ENCODE data around the gene SQSTM1. TPM values are rescaled to one million over a fixed set of nuclear protein-coding genes. Genes with fewer than 3 reads are reported as not detected.

Gene SQSTM1
- total RNA-seq, 1 experiment from 2014 or later = 341 TPM

- TF ChIP-seq EZH2phosphoT487 (IDR thresholded peaks at IDR 0.05; ENCODE audit: borderline replicate concordance, low read length) (no peak), EZH2 (IDR thresholded peaks at IDR 0.05; ENCODE audit: low read length, unreplicated experiment) (no peak), CTCF (conservative IDR thresholded peaks at IDR 0.05; ENCODE audit: low read depth, low read length) (no peak)
- ChIA-PET POLR2A (ENCODE audit: unreplicated experiment) (no interaction called here), CTCF (no interaction called here)
- Histone ChIP-seq H3F3A (ENCODE audit: low read length, unreplicated experiment) (no peaks in the 10 kb centered on the region), H3K9ac (ENCODE audit: low read length) (no peak overlapping the region), H3K4me1 (ENCODE audit: insufficient read depth, low read length) (no peaks in the 10 kb centered on the region), H3K27me3 (ENCODE audit: low read length) (no peaks in the 10 kb centered on the region), H2AFZ (ENCODE audit: low read length) (no peak overlapping the region), H3K9me2 (replicated peaks; ENCODE audit: low read length) (no peaks in the 10 kb centered on the region), H3K79me2 (ENCODE audit: low read length) (no peaks in the 10 kb centered on the region), H4K20me1 (ENCODE audit: low read length) (no peaks in the 10 kb centered on the region), H3K4me3 (ENCODE audit: low read length) (no peak overlapping the region), H3K9me3 (ENCODE audit: low read length) (no peaks in the 10 kb centered on the region), H3K27ac (ENCODE audit: low read length) (no peak overlapping the region), H3K4me2 (ENCODE audit: low read length) (no peak overlapping the region), H3K36me3 (ENCODE audit: low read depth, low read length) (peaks cover 22% of the 10 kb centered on the region)
- ATAC-seq (no peak), DNase-seq (no peak)
- intact Hi-C loops (cut with micrococcal nuclease) = no loop called here
- BruUV-seq (replicated peaks) = no TSS peak
Measured at GRCh38 chr5:179880066-179880650, 59.5 kb downstream of the SQSTM1 start.

GRCh38 chr5:179880848-179881590, 60.3 kb downstream of the SQSTM1 start:
- CTCF ChIA-PET = no interaction called here
- H3K27ac ChIP-seq (ENCODE audit: low read length) = no peak overlapping the region
- H3K4me3 ChIP-seq (ENCODE audit: low read length) = no peak overlapping the region
- TF ChIP-seq EZH2 (IDR thresholded peaks at IDR 0.05; ENCODE audit: low read length, unreplicated experiment) = no peak
- no peak for TF ChIP-seq CTCF (conservative IDR thresholded peaks at IDR 0.05; ENCODE audit: low read depth, low read length)
- TF ChIP-seq EZH2phosphoT487 (IDR thresholded peaks at IDR 0.05; ENCODE audit: borderline replicate concordance, low read length) = no peak
- H4K20me1 ChIP-seq (ENCODE audit: low read length) = no peaks in the 10 kb centered on the region
- no peak overlapping the region for H2AFZ ChIP-seq (ENCODE audit: low read length)
- DNase-seq (no peak), ATAC-seq (no peak)
- intact Hi-C loops (cut with micrococcal nuclease) = no loop called here
- POLR2A ChIA-PET (ENCODE audit: unreplicated experiment) = no interaction called here
- H3K36me3 ChIP-seq (ENCODE audit: low read depth, low read length) = peaks cover 28% of the 10 kb centered on the region
- H3K27me3 ChIP-seq (ENCODE audit: low read length) = no peaks in the 10 kb centered on the region
- no peak overlapping the region for H3K4me2 ChIP-seq (ENCODE audit: low read length)
- BruUV-seq (replicated peaks) = no TSS peak
- H3K79me2 ChIP-seq (ENCODE audit: low read length) = no peaks in the 10 kb centered on the region
- no peak overlapping the region for H3K9ac ChIP-seq (ENCODE audit: low read length)
- no peaks in the 10 kb centered on the region for H3F3A ChIP-seq (ENCODE audit: low read length, unreplicated experiment)
- H3K4me1 ChIP-seq (ENCODE audit: insufficient read depth, low read length) = no peaks in the 10 kb centered on the region
- H3K9me3 ChIP-seq (ENCODE audit: low read length) = no peaks in the 10 kb centered on the region
- no peaks in the 10 kb centered on the region for H3K9me2 ChIP-seq (replicated peaks; ENCODE audit: low read length)

- POLR2A ChIA-PET (ENCODE audit: unreplicated experiment) = interaction anchor here (0.6 kb wide), 1 partner anchor 42 kb away, joined by 3 read pairs; no protein-coding TSS in a partner anchor
- Histone ChIP-seq H4K20me1 (ENCODE audit: low read length) (no peaks in the 10 kb centered on the region), H3K79me2 (ENCODE audit: low read length) (no peaks in the 10 kb centered on the region), H3F3A (ENCODE audit: low read length, unreplicated experiment) (no peaks in the 10 kb centered on the region), H3K9me3 (ENCODE audit: low read length) (no peaks in the 10 kb centered on the region), H3K9me2 (replicated peaks; ENCODE audit: low read length) (no peaks in the 10 kb centered on the region), H3K27ac (ENCODE audit: low read length) (no peak overlapping the region), H3K27me3 (ENCODE audit: low read length) (no peaks in the 10 kb centered on the region), H2AFZ (ENCODE audit: low read length) (no peak overlapping the region), H3K9ac (ENCODE audit: low read length) (no peak overlapping the region), H3K4me2 (ENCODE audit: low read length) (no peak overlapping the region), H3K4me1 (ENCODE audit: insufficient read depth, low read length) (no peaks in the 10 kb centered on the region), H3K4me3 (ENCODE audit: low read length) (no peak overlapping the region), H3K36me3 (ENCODE audit: low read depth, low read length) (peaks cover 35% of the 10 kb centered on the region)
- CTCF ChIA-PET = no interaction called here
- no peak for DNase-seq
- ATAC-seq = no peak
- intact Hi-C loops (cut with micrococcal nuclease) = no loop called here
- TF ChIP-seq CTCF (conservative IDR thresholded peaks at IDR 0.05; ENCODE audit: low read depth, low read length) = no peak
- TF ChIP-seq EZH2 (IDR thresholded peaks at IDR 0.05; ENCODE audit: low read length, unreplicated experiment) = no peak
- TF ChIP-seq EZH2phosphoT487 (IDR thresholded peaks at IDR 0.05; ENCODE audit: borderline replicate concordance, low read length) = no peak
- BruUV-seq (replicated peaks) = no TSS peak
Measured at GRCh38 chr5:179882338-179882737, 61.6 kb downstream of the SQSTM1 start.

Data from PC-3 (cell line).